ENCODE results near the gene PTGDR2. TPM values are rescaled to one million over a fixed set of nuclear protein-coding genes. Genes with fewer than 3 reads are reported as not detected.

The PTGDR2 gene
- polyA plus RNA-seq, 2 of the 4 experiments (the other 2 are of a cell fraction), result 0.09 to 0.19 TPM

DNA sequence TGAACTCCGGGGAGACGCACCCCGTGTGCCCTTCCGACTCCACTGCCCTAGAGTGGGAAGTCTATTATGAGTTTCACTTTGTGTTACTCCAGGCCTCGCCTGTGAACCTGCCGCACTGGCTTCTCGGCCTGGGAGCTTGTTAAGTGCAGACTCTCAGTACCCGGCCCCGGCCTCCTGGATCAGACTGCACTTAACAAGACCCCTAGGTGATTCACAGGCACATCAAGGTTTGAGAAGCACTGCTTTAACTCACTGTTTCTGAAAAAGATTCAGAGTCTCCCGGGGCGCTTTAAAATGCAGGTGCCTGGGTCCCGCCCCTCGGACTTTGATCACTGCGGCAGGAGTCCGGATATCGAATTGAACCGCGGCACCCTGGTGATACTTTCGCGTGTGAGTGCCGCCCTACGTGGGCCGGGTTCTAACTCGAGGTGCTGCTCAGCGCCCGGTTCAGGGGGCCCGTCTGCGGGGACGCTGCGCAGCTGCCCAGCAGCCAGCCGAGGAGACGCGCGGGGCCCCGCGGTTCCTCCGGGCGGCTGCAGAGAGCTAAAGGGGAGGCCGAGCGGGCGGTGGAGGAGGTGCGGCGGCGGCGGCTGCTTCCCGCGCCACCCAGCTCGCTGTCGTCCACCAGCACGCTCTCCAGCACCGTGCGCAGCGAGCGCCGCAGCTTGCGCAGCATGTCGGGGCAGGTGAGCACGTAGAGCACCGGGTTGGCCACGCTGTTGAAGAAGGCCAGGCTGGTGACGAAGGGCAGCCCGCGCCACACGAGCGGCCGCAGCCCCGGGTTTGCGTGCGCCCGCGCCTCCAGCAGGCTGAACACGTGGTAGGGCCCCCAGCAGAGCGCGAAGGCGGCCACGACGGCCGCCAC, 3.4 kb downstream of the PTGDR2 start:
- no peak for TF ChIP-seq SMC3 (IDR thresholded peaks at IDR 0.05)
- H3K4me1 ChIP-seq, result no peaks in the 10 kb centered on the region
- no peak overlapping the region for H3K4me2 ChIP-seq
- CTCF ChIA-PET, result interaction anchor here (1.4 to 3.6 kb wide), 6 partner anchors 12 to 77 kb away, joined by 4 to 21 read pairs (median 5); no protein-coding TSS in a partner anchor
- no peak overlapping the region for H3K4me3 ChIP-seq
- FAIRE-seq (no peak), DNase-seq (ENCODE audit: low read depth in 1 of 2, low spot score in 1 of 2) (no peak), ATAC-seq (no peak)
- POLR2A ChIA-PET, result no interaction called here
- WGBS (ENCODE audit: missing lambda C conversion rate), result 95% methylated on average over 76 of the region's 78 CpGs
- no peak overlapping the region for H3K27ac ChIP-seq
- H3K9me3 ChIP-seq, result no peaks in the 10 kb centered on the region

DNA sequence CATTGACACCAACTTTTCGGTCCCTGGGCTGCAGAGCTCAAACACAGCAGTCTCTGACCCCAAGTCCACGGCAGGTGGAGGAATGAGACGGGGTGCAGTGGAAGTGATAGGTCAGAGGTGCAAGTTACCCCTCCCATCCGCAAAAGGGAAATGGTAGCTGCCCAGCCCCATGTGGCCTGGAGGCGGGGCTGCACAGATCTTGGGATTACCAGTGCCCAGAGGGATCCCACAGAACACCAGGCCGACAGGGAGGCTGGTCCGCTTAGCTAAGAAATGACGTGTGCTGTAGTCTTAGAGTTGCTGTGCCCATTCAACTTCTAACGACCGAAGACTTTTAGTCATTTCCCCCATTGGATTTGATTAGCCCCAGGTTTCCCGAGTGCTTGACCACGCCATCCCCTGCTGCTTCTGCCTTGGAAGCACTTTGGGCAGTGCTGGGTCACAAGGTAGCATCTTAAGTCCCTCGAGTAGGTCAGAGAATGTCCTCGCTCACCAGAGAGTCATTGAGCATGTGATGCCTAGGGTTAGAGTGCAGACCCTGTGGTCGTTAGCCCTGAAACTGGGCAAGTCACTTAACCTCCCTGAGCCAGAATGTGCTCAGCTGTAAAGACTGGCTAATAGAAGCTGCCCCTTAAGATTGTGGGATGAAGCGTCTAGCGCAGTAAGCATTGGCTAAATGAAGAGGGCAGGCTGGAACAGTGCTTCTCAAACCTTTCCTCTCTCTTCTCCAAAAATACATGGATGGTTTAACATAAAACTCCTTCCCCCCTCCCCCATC, 4.2 kb downstream of the PTGDR2 start:
- DNase-seq (ENCODE audit: low read depth in 1 of 2, low spot score in 1 of 2) (no peak), FAIRE-seq (no peak), ATAC-seq (0 out of 6 replicates have a peak, but pooled peaks of 1 of the 2 experiments have one; percentile 10)
- WGBS (ENCODE audit: missing lambda C conversion rate), result 90% methylated on average over 17 of the region's 17 CpGs
- Histone ChIP-seq H3K4me2 (no peak overlapping the region), H3K9me3 (no peaks in the 10 kb centered on the region), H3K27ac (no peak overlapping the region), H3K4me1 (no peaks in the 10 kb centered on the region), H3K4me3 (no peak overlapping the region)
- TF ChIP-seq TP53 (CRISPR knock-in tag; IDR thresholded peaks at IDR 0.05), result no peak
- no peak for TF ChIP-seq EHF (CRISPR knock-in tag; IDR thresholded peaks at IDR 0.05)
- TF ChIP-seq FOXS1 (CRISPR knock-in tag; IDR thresholded peaks at IDR 0.05), result no peak
- TF ChIP-seq ZNF302 (CRISPR knock-in tag; IDR thresholded peaks at IDR 0.05), result no peak
- POLR2A ChIA-PET, result interaction anchor here (1.1 kb wide), 1 partner anchor 9 kb away, joined by 4 read pairs; the partner anchor contains the start of gene CCDC86
- CTCF ChIA-PET, result interaction anchor here (0.8 to 3.6 kb wide), 10 partner anchors 13 to 279 kb away, joined by 3 to 21 read pairs (median 4); no protein-coding TSS in a partner anchor

DNA sequence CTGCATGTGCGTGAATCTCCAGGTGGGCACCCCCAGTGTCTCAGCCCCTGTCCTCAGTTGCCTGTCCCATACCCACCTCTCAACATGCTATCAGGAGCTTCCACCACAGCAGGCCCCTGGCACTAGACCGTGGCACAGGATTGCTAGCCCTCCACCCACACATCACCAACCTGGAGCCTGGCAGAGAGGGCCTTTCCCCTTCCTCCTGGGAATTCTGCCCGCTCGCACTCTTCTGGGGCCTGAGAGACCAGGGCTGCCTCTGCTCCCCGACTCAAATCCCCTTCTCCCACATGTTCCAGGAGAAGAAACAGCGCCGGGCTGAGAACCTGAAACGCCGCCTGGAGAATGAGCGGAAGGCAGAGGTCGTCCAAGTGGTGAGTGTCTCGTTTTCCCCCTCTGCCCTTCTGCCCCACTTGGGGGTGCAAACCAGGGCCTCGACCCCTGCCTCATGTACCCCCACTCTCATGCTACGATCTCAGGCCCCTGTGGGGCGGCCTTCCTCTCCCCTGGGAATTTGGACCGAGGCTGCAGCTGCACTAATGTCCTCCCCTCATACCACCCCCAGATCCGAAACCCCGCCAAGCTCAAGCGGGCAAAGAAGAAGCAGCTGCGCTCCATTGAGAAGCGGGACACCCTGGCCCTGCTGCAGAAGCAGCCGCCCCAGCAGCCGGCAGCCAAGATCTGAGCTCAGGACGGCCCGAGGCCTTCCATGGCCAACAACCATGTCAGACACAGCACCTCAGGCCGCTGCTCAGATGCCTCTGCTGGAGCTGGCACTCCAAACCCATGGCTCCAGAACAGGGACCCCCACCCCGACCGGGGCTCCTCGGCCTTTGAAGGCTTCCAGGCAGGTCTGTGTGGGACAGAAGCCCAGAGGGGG, 5.9 kb downstream of the PTGDR2 start:
- no peak overlapping the region for H3K4me2 ChIP-seq
- no peak overlapping the region for H3K27ac ChIP-seq
- no peak for ATAC-seq
- no peaks in the 10 kb centered on the region; the same call in 2 of the 3 replicates for H3K4me1 ChIP-seq
- ChIA-PET CTCF (interaction anchor here (1.2 to 3.6 kb wide), 8 partner anchors 18 to 90 kb away, joined by 4 to 21 read pairs (median 6); no protein-coding TSS in a partner anchor), POLR2A (no interaction called here)
- WGBS (ENCODE audit: missing lambda C conversion rate), result 84% methylated on average over 27 of the region's 29 CpGs
- no peaks in the 10 kb centered on the region for H3K9me3 ChIP-seq
- H3K4me3 ChIP-seq, result no peak overlapping the region
- TF ChIP-seq POLR2AphosphoS2 (conservative IDR thresholded peaks at IDR 0.05; ENCODE audit: low read length) (no peak), POLR2A (IDR thresholded peaks at IDR 0.05; ENCODE audit: low read length) (no peak), CHD2 (IDR thresholded peaks at IDR 0.05; ENCODE audit: low read length, partially characterized antibody) (no peak), TFCP2L1 (CRISPR knock-in tag; IDR thresholded peaks at IDR 0.05) (no peak)
- TF ChIP-seq, protein P1, sequence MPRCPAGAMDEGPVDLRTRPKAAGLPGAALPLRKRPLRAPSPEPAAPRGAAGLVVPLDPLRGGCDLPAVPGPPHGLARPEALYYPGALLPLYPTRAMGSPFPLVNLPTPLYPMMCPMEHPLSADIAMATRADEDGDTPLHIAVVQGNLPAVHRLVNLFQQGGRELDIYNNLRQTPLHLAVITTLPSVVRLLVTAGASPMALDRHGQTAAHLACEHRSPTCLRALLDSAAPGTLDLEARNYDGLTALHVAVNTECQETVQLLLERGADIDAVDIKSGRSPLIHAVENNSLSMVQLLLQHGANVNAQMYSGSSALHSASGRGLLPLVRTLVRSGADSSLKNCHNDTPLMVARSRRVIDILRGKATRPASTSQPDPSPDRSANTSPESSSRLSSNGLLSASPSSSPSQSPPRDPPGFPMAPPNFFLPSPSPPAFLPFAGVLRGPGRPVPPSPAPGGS (IDR thresholded peaks at IDR 0.05), result no peak
- no peak for DNase-seq (ENCODE audit: low read depth in 1 of 2, low spot score in 1 of 2)
- no peak for FAIRE-seq

DNA sequence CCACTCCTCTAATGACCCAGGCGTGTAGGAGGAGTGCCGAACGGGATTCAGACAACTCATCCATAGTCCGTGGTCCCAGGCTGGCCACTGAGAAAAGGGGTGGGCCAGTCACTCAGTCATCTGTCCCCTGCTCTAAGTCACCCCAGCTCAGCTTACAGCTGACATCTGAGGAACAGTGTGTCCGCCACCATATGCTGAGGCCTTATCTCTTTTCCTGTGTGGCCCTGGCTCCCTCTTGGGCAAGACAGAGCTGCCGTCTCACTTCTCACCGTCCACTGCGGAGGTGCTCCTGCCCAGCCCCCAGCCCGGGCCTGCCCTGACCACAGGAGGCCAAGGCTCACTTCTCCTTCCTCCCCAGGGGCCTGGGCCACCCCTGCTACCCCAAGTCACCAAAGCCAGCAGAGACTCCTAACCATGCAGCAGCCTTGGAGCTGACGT, 7.0 kb downstream of the PTGDR2 start:
- ChIA-PET CTCF (interaction anchor here (1.3 to 3.6 kb wide), 3 partner anchors 18 to 50 kb away, joined by 4 to 21 read pairs (median 17); no protein-coding TSS in a partner anchor), POLR2A (no interaction called here)
- Histone ChIP-seq H3K9me3 (no peaks in the 10 kb centered on the region), H3K4me3 (no peak overlapping the region), H3K4me2 (no peak overlapping the region), H3K4me1 (peaks cover 10% of the 10 kb centered on the region; the same call in 1 of the 3 replicates), H3K27ac (no peak overlapping the region)
- FAIRE-seq (no peak), DNase-seq (ENCODE audit: low read depth in 1 of 2, low spot score in 1 of 2) (no peak), ATAC-seq (no peak)
- WGBS (ENCODE audit: missing lambda C conversion rate), result 89% methylated on average over 10 of the region's 10 CpGs
- no peak for TF ChIP-seq GATA3 (IDR thresholded peaks at IDR 0.05; ENCODE audit: borderline replicate concordance)
- TF ChIP-seq, protein P2, sequence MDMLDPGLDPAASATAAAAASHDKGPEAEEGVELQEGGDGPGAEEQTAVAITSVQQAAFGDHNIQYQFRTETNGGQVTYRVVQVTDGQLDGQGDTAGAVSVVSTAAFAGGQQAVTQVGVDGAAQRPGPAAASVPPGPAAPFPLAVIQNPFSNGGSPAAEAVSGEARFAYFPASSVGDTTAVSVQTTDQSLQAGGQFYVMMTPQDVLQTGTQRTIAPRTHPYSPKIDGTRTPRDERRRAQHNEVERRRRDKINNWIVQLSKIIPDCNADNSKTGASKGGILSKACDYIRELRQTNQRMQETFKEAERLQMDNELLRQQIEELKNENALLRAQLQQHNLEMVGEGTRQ (IDR thresholded peaks at IDR 0.05), result no peak
